Hepatocyte (in vitro differentiated cells): Measurements from ENCODE around the gene TBC1D17.

Experiments used
- CTCF ChIP-seq: fragments of 200-600 bp; sonication (generic); IDR thresholded peaks from 2 replicates; pipeline ENCODE4 v1.5.1; 2016; ENCODE audit warnings: antibody characterized with exemption, mild to moderate bottlenecking; ENCODE audit not compliant: poor library complexity
- EZH2 ChIP-seq: fragments of 200-600 bp; sonication (generic); IDR thresholded peaks from 2 replicates; pipeline ENCODE4 v1.6.1; 2016; ENCODE audit warnings: antibody characterized with exemption, mild to moderate bottlenecking, borderline replicate concordance
- EZH2phosphoT487 ChIP-seq: fragments of 200-600 bp; sonication (generic); IDR thresholded peaks from one replicate; pipeline ENCODE4 v1.6.1; 2018; ENCODE audit warnings: antibody characterized with exemption, mild to moderate bottlenecking, low read depth, moderate library complexity; ENCODE audit not compliant: unreplicated experiment, severe bottlenecking

- TF ChIP-seq CTCF: no peak
- TF ChIP-seq EZH2phosphoT487: no peak
- TF ChIP-seq EZH2: no peak
These were observed 6.0 kb upstream of the TBC1D17 start for GRCh38 chr19:49871349-49871985.
